ENCODE data around the gene KIRREL1.

DNA sequence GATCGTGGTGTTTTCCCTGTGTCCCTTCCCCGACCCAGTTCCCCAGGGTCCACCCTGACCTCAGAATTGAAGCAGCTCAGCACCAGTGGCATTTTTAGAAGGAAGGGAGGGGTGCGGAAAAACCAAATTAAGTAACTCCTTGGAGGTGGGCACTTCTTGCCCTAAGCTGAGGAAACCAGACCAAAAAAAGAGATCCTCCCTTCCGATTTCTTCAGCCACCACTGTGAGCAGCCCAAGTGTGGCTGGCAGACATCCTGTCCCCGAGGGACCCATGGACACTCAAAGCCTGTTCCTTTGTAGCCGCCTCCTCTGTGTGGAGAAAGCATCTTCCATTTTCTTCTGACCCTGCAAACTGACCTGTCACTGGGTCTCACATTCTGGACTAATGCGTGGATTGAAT is 31.3 kb downstream of the KIRREL1 start:
- TF ChIP-seq EZH2 (IDR thresholded peaks at IDR 0.05; ENCODE audit: borderline replicate concordance, insufficient read depth, low read length, poor library complexity, severe bottlenecking): no peak
- TF ChIP-seq, protein P1, sequence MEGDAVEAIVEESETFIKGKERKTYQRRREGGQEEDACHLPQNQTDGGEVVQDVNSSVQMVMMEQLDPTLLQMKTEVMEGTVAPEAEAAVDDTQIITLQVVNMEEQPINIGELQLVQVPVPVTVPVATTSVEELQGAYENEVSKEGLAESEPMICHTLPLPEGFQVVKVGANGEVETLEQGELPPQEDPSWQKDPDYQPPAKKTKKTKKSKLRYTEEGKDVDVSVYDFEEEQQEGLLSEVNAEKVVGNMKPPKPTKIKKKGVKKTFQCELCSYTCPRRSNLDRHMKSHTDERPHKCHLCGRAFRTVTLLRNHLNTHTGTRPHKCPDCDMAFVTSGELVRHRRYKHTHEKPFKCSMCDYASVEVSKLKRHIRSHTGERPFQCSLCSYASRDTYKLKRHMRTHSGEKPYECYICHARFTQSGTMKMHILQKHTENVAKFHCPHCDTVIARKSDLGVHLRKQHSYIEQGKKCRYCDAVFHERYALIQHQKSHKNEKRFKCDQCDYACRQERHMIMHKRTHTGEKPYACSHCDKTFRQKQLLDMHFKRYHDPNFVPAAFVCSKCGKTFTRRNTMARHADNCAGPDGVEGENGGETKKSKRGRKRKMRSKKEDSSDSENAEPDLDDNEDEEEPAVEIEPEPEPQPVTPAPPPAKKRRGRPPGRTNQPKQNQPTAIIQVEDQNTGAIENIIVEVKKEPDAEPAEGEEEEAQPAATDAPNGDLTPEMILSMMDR (IDR thresholded peaks at IDR 0.05; ENCODE audit: poor library complexity, severe bottlenecking): no peak
- TF ChIP-seq POLR2AphosphoS5 (IDR thresholded peaks at IDR 0.05): no peak
- no peak for TF ChIP-seq TAF1 (IDR thresholded peaks at IDR 0.05; ENCODE audit: low read depth)
- TF ChIP-seq, protein P2, sequence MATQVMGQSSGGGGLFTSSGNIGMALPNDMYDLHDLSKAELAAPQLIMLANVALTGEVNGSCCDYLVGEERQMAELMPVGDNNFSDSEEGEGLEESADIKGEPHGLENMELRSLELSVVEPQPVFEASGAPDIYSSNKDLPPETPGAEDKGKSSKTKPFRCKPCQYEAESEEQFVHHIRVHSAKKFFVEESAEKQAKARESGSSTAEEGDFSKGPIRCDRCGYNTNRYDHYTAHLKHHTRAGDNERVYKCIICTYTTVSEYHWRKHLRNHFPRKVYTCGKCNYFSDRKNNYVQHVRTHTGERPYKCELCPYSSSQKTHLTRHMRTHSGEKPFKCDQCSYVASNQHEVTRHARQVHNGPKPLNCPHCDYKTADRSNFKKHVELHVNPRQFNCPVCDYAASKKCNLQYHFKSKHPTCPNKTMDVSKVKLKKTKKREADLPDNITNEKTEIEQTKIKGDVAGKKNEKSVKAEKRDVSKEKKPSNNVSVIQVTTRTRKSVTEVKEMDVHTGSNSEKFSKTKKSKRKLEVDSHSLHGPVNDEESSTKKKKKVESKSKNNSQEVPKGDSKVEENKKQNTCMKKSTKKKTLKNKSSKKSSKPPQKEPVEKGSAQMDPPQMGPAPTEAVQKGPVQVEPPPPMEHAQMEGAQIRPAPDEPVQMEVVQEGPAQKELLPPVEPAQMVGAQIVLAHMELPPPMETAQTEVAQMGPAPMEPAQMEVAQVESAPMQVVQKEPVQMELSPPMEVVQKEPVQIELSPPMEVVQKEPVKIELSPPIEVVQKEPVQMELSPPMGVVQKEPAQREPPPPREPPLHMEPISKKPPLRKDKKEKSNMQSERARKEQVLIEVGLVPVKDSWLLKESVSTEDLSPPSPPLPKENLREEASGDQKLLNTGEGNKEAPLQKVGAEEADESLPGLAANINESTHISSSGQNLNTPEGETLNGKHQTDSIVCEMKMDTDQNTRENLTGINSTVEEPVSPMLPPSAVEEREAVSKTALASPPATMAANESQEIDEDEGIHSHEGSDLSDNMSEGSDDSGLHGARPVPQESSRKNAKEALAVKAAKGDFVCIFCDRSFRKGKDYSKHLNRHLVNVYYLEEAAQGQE (IDR thresholded peaks at IDR 0.05; ENCODE audit: borderline replicate concordance): no peak
- TF ChIP-seq EP300 (conservative IDR thresholded peaks at IDR 0.05; ENCODE audit: poor library complexity, severe bottlenecking): no peak

All from neural cell (in vitro differentiated cells).